Vagina (tissue), 2 donors: Measurements from ENCODE around the gene PLD3.

ENCODE experiments used
- CTCF ChIP-seq, 3 experiments: fragments of 450-650 bp in 2 of 3; fragments of 200-600 bp in 1 of 3; sonication (generic) in 1 of 3; IDR thresholded peaks; one replicate each; pipeline ENCODE4 v1.5.1; 2017 to 2019; ENCODE audit warnings: antibody characterized with exemption in 3 of 3, mild to moderate bottlenecking in 2 of 3, moderate library complexity in 2 of 3
- POLR2A ChIP-seq, 2 donors: fragments of 450-650 bp; IDR thresholded peaks; one replicate each; pipeline ENCODE4 v1.6.1; 2017; ENCODE audit warnings: antibody characterized with exemption in 2 of 2, mild to moderate bottlenecking in 2 of 2, moderate library complexity in 2 of 2

GRCh38 chr19:40424637-40425449 lies 76.3 kb downstream of the PLD3 start:
- TF ChIP-seq POLR2A (IDR thresholded peaks at IDR 0.05), result no peak
- no peak for TF ChIP-seq CTCF (IDR thresholded peaks at IDR 0.05)
